Karpas-422 (cell line): ENCODE data around the gene PHTF1. TPM values are rescaled to one million over a fixed set of nuclear protein-coding genes. Genes with fewer than 3 reads are reported as not detected.
"Not testable (repeated sequence)": the region's sequence is repeated elsewhere in the genome, so short reads cannot be mapped to it uniquely, and the experiment has no call there.

Source experiments
- DNase-seq: peaks from one replicate; pipeline ENCODE4 v3.0.0-alpha.2; 2015
- H2AFZ ChIP-seq: fragments of 200-600 bp; sonication (generic); 2 replicates; pipeline ENCODE4 v1.6.1; 2014; ENCODE audit warnings: antibody characterized with exemption, low read length, mixed read lengths
- H3K27ac ChIP-seq: fragments of 200-600 bp; sonication (generic); 2 replicates; pipeline ENCODE4 v1.5.1; 2014; ENCODE audit warnings: mild to moderate bottlenecking, low read length, moderate library complexity
- H3K27me3 ChIP-seq: fragments of 200-600 bp; sonication (generic); 2 replicates; pipeline ENCODE4 v1.6.1; 2014; ENCODE audit warnings: low read length, mixed read lengths
- H3K36me3 ChIP-seq: fragments of 200-600 bp; sonication (generic); 2 replicates; pipeline ENCODE4 v1.6.1; 2014; ENCODE audit warnings: low read length, mixed read lengths; ENCODE audit not compliant: insufficient read depth
- H3K4me1 ChIP-seq: fragments of 200-600 bp; sonication (generic); 2 replicates; pipeline ENCODE4 v1.6.1; 2014; ENCODE audit warnings: mild to moderate bottlenecking, low read length, mixed read lengths
- H3K4me2 ChIP-seq: fragments of 200-600 bp; sonication (generic); 2 replicates; pipeline ENCODE4 v1.6.1; 2014; ENCODE audit warnings: low read length, low read depth, mild to moderate bottlenecking; ENCODE audit not compliant: poor library complexity, severe bottlenecking
- H3K4me3 ChIP-seq: fragments of 200-600 bp; sonication (generic); 2 replicates; pipeline ENCODE4 v1.5.1; 2014; ENCODE audit warnings: mild to moderate bottlenecking, antibody characterized with exemption, low read length, mixed read lengths
- H3K79me2 ChIP-seq: fragments of 200-600 bp; sonication (generic); 2 replicates; pipeline ENCODE4 v1.6.1; 2014; ENCODE audit warnings: mild to moderate bottlenecking, low read length, mixed read lengths
- H3K9ac ChIP-seq: fragments of 200-600 bp; sonication (generic); 2 replicates; pipeline ENCODE4 v1.6.0; 2014; ENCODE audit warnings: low read length
- H3K9me2 ChIP-seq: fragments of 200-600 bp; sonication (generic), shearing (Covaris generic); replicated peaks from 2 replicates; pipeline ENCODE4 v1.6.0; 2014; ENCODE audit warnings: mild to moderate bottlenecking, low read length, moderate library complexity; ENCODE audit not compliant: insufficient read depth
- H3K9me3 ChIP-seq: fragments of 300-700, 200-600 bp; sonication (generic); 2 replicates; pipeline ENCODE4 v1.6.1; 2014; ENCODE audit warnings: low read length, mixed read lengths
- H4K20me1 ChIP-seq: fragments of 200-600 bp; sonication (generic); 2 replicates; pipeline ENCODE4 v1.6.1; 2014; ENCODE audit warnings: mild to moderate bottlenecking, antibody characterized with exemption, low read length, low read depth; ENCODE audit not compliant: insufficient read depth
- total RNA-seq: library from RNA; depleted of rRNA; stranded (reverse); fragments of >200 nt; shearing (Covaris generic); gene quantifications from 2 replicates; pipeline ENCODE4 v1.2.3, GENCODE V29; 2014; ENCODE audit warnings: low replicate concordance

Gene PHTF1
- total RNA-seq, 1 experiment from 2014 or later, result 53.1 TPM

DNA sequence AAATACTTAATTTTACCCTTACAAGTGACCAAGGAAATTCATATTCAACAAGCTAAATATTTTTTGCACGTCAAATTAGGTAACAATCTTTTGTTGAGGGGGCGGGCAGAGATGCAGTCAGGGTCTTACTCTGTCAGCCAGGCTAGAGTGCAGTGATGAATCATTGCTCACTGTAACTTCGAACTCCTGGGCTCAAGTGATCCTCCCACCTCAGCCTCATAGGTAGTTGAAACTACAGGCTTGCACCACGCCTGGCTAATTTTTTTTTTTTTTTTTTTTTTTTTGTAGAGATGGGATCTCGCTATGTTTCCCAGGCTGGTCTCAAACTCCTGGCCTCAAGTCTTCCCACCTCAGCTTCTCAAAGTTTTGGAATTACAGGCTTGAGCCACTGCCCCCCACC is 26.5 kb downstream of the PHTF1 start:
- H2AFZ ChIP-seq, result no peak overlapping the region
- H3K36me3 ChIP-seq, result peaks cover 46% of the 10 kb centered on the region
- H3K27me3 ChIP-seq, result no peaks in the 10 kb centered on the region
- no peaks in the 10 kb centered on the region for H4K20me1 ChIP-seq
- DNase-seq, result no peak
- H3K27ac ChIP-seq, result no peak overlapping the region
- no peaks in the 10 kb centered on the region for H3K9me2 ChIP-seq
- no peak overlapping the region for H3K4me2 ChIP-seq
- no peak overlapping the region for H3K9ac ChIP-seq
- H3K9me3 ChIP-seq, result no peaks in the 10 kb centered on the region
- H3K4me1 ChIP-seq, result no peaks in the 10 kb centered on the region
- H3K79me2 ChIP-seq, result peaks cover 55% of the 10 kb centered on the region
- no peak overlapping the region for H3K4me3 ChIP-seq

GRCh38 chr1:113721010-113721409 is 38.3 kb downstream of the PHTF1 start:
- Histone ChIP-seq H2AFZ (no peak overlapping the region), H3K36me3 (peaks cover 86% of the 10 kb centered on the region), H3K9me3 (peaks cover 19% of the 10 kb centered on the region), H3K4me1 (no peaks in the 10 kb centered on the region), H3K4me3 (no peak overlapping the region), H3K79me2 (peaks cover 62% of the 10 kb centered on the region), H3K27ac (no peak overlapping the region), H3K27me3 (no peaks in the 10 kb centered on the region), H4K20me1 (no peaks in the 10 kb centered on the region), H3K4me2 (no peak overlapping the region), H3K9me2 (no peaks in the 10 kb centered on the region), H3K9ac (no peak overlapping the region)
- no peak for DNase-seq

DNA sequence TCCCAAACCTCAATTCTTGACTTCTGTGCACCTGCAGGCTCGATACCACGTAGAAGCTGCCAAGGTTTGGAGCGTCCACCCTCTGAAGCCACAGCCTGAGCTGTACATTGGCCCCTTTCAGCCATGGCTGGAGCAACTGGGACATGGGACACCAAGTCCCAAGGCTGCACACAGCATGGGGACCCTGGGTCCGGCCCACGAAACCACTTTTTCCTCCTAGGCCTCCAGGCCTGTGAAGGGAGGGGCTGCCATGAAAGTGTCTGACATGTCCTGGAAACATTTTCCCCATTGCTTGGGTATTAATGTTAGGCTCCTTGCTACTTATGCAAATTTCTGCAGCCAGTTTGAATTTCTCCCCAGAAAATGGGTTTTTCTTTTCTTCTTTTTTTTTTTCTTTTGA is 40.7 kb downstream of the PHTF1 start:
- H3K79me2 ChIP-seq, result peaks cover 65% of the 10 kb centered on the region
- not testable (repeated sequence) for H3K27ac ChIP-seq, H2AFZ ChIP-seq, DNase-seq, H3K4me3 ChIP-seq, H3K9ac ChIP-seq, H3K9me2 ChIP-seq, H3K4me1 ChIP-seq, H4K20me1 ChIP-seq, H3K27me3 ChIP-seq, H3K4me2 ChIP-seq
- peaks cover 19% of the 10 kb centered on the region for H3K9me3 ChIP-seq
- peaks cover 69% of the 10 kb centered on the region for H3K36me3 ChIP-seq

- H3K9ac ChIP-seq, H3K4me2 ChIP-seq, H3K27ac ChIP-seq, DNase-seq, H3K27me3 ChIP-seq, H3K9me2 ChIP-seq, H4K20me1 ChIP-seq, H2AFZ ChIP-seq, H3K4me3 ChIP-seq, H3K4me1 ChIP-seq: not testable (repeated sequence)
- peaks cover 64% of the 10 kb centered on the region for H3K36me3 ChIP-seq
- peaks cover 19% of the 10 kb centered on the region for H3K9me3 ChIP-seq
- H3K79me2 ChIP-seq, result peaks cover 60% of the 10 kb centered on the region
Observed at GRCh38 chr1:113717506-113717905, 41.8 kb downstream of the PHTF1 start.

GRCh38 chr1:113714606-113715269 is 44.5 kb downstream of the PHTF1 start:
- H3K36me3 ChIP-seq, result peaks cover 64% of the 10 kb centered on the region
- peaks cover 47% of the 10 kb centered on the region for H3K79me2 ChIP-seq
- H3K9me2 ChIP-seq, result no peaks in the 10 kb centered on the region
- no peaks in the 10 kb centered on the region for H3K27me3 ChIP-seq
- H3K9ac ChIP-seq, result no peak overlapping the region
- no peak overlapping the region for H3K27ac ChIP-seq
- H4K20me1 ChIP-seq, result no peaks in the 10 kb centered on the region
- H3K4me1 ChIP-seq, result no peaks in the 10 kb centered on the region
- H3K4me3 ChIP-seq, result no peak overlapping the region
- no peak overlapping the region for H3K4me2 ChIP-seq
- DNase-seq, result no peak
- peaks cover 8% of the 10 kb centered on the region; the same call in 1 of the 2 replicates for H3K9me3 ChIP-seq
- no peak overlapping the region for H2AFZ ChIP-seq

GRCh38 chr1:113701429-113701828 is 57.9 kb downstream of the PHTF1 start:
- no peaks in the 10 kb centered on the region for H3K9me2 ChIP-seq
- H3K79me2 ChIP-seq, result no peaks in the 10 kb centered on the region
- no peak overlapping the region for H2AFZ ChIP-seq
- no peaks in the 10 kb centered on the region for H3K27me3 ChIP-seq
- no peaks in the 10 kb centered on the region for H4K20me1 ChIP-seq
- peaks cover 83% of the 10 kb centered on the region for H3K36me3 ChIP-seq
- H3K27ac ChIP-seq, result no peak overlapping the region
- H3K9ac ChIP-seq, result no peak overlapping the region
- H3K4me1 ChIP-seq, result no peaks in the 10 kb centered on the region
- H3K4me3 ChIP-seq, result no peak overlapping the region
- H3K9me3 ChIP-seq, result 0 out of 2 replicates have a peak, but pooled peaks cover 3% of the 10 kb centered on the region
- no peak overlapping the region for H3K4me2 ChIP-seq
- no peak for DNase-seq

DNA sequence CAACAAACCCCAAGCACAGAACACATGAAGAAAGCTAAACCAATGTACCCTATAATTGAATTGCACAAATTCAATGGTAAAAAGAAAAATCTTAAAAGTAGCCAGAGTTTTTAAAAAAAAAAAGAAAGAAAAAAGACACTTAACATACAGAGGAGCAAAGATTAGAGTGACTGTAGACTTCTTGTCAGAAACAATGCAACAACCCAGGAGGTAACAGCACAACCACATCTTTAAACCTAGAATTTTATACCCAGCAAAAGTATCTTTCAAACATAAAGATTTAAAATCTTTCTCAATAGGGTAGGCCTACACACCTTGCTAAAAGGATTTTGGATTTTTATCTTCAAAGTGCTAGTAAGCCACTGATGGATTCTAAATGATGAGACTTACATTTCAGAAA is 64.4 kb downstream of the PHTF1 start:
- no peaks in the 10 kb centered on the region for H3K79me2 ChIP-seq
- no peak overlapping the region for H3K27ac ChIP-seq
- H3K4me3 ChIP-seq, result no peak overlapping the region
- no peaks in the 10 kb centered on the region for H3K27me3 ChIP-seq
- H2AFZ ChIP-seq, result no peak overlapping the region
- no peak for DNase-seq
- H3K9me2 ChIP-seq, result no peaks in the 10 kb centered on the region
- H3K9me3 ChIP-seq, result peaks cover 13% of the 10 kb centered on the region
- H3K36me3 ChIP-seq, result peaks cover 71% of the 10 kb centered on the region
- no peaks in the 10 kb centered on the region for H3K4me1 ChIP-seq
- H3K4me2 ChIP-seq, result no peak overlapping the region
- H4K20me1 ChIP-seq, result no peaks in the 10 kb centered on the region
- no peak overlapping the region for H3K9ac ChIP-seq

- Histone ChIP-seq H3K4me1 (no peaks in the 10 kb centered on the region), H4K20me1 (no peaks in the 10 kb centered on the region), H3K36me3 (peaks cover 53% of the 10 kb centered on the region), H3K4me2 (no peak overlapping the region), H3K4me3 (no peak overlapping the region), H3K79me2 (no peaks in the 10 kb centered on the region), H2AFZ (no peak overlapping the region), H3K9me3 (peaks cover 13% of the 10 kb centered on the region), H3K9ac (no peak overlapping the region), H3K27ac (no peak overlapping the region), H3K27me3 (no peaks in the 10 kb centered on the region), H3K9me2 (no peaks in the 10 kb centered on the region)
- DNase-seq, result no peak
Observed at GRCh38 chr1:113692824-113693431, 66.4 kb downstream of the PHTF1 start.
